Hepatocyte (in vitro differentiated cells): ENCODE data around the gene FYN. TPM values are rescaled to one million over a fixed set of nuclear protein-coding genes. Genes with fewer than 3 reads are reported as not detected.

Experiments
- DNase-seq: peaks from one replicate; pipeline ENCODE4 v3.0.0-alpha.2; 2016; ENCODE audit warnings: low spot score
- H2AFZ ChIP-seq: fragments of 200-600 bp; sonication (generic); 2 replicates; pipeline ENCODE4 v1.6.0; 2016; ENCODE audit warnings: antibody characterized with exemption, mild to moderate bottlenecking
- H3K27ac ChIP-seq: fragments of 200-600 bp; sonication (generic); 2 replicates; pipeline ENCODE4 v1.5.1; 2016; ENCODE audit warnings: mild to moderate bottlenecking
- H3K27me3 ChIP-seq: fragments of 200-600 bp; sonication (generic); 2 replicates; pipeline ENCODE4 v1.6.1; 2016
- H3K36me3 ChIP-seq: fragments of 200-600 bp; sonication (generic); replicated peaks from 2 replicates; pipeline ENCODE4 v1.5.1; 2016; ENCODE audit warnings: low read depth; ENCODE audit not compliant: insufficient read depth
- H3K4me1 ChIP-seq: fragments of 200-600 bp; sonication (generic); 2 replicates; pipeline ENCODE4 v1.5.1; 2016; ENCODE audit warnings: mild to moderate bottlenecking, moderate library complexity; ENCODE audit not compliant: insufficient read depth
- H3K4me2 ChIP-seq: fragments of 200-600 bp; sonication (generic); 2 replicates; pipeline ENCODE4 v1.6.0; 2016
- H3K4me3 ChIP-seq: fragments of 200-600 bp; sonication (generic); 2 replicates; pipeline ENCODE4 v1.5.1; 2016; ENCODE audit warnings: mild to moderate bottlenecking
- H3K79me2 ChIP-seq: fragments of 200-600 bp; sonication (generic); 2 replicates; pipeline ENCODE4 v1.6.0; 2017; ENCODE audit warnings: mild to moderate bottlenecking
- H3K9me2 ChIP-seq: fragments of 200-600 bp; sonication (generic); replicated peaks from 2 replicates; pipeline ENCODE4 v1.6.0; 2017; ENCODE audit warnings: mild to moderate bottlenecking; ENCODE audit not compliant: insufficient read depth
- H3K9me3 ChIP-seq: fragments of 200-600 bp; sonication (generic); 2 replicates; pipeline ENCODE4 v1.5.1; 2016; ENCODE audit warnings: low read depth, mild to moderate bottlenecking
- H4K20me1 ChIP-seq: fragments of 200-600 bp; sonication (generic); 2 replicates; pipeline ENCODE4 v1.6.0; 2016; ENCODE audit warnings: mild to moderate bottlenecking; ENCODE audit not compliant: insufficient read depth, poor library complexity, severe bottlenecking
- CTCF ChIP-seq: fragments of 200-600 bp; sonication (generic); IDR thresholded peaks from 2 replicates; pipeline ENCODE4 v1.5.1; 2016; ENCODE audit warnings: antibody characterized with exemption, mild to moderate bottlenecking; ENCODE audit not compliant: poor library complexity
- EZH2 ChIP-seq: fragments of 200-600 bp; sonication (generic); IDR thresholded peaks from 2 replicates; pipeline ENCODE4 v1.6.1; 2016; ENCODE audit warnings: antibody characterized with exemption, mild to moderate bottlenecking, borderline replicate concordance
- EZH2phosphoT487 ChIP-seq: fragments of 200-600 bp; sonication (generic); IDR thresholded peaks from one replicate; pipeline ENCODE4 v1.6.1; 2018; ENCODE audit warnings: antibody characterized with exemption, mild to moderate bottlenecking, low read depth, moderate library complexity; ENCODE audit not compliant: unreplicated experiment, severe bottlenecking
- WGBS: methylation state at CpG from one replicate; pipeline ENCODE4 v1.1.6; 2016; ENCODE audit warnings: low lambda C conversion rate; ENCODE audit errors: missing lambda C conversion rate; 5-methylcytosine and 5-hydroxymethylcytosine counted together
- polyA plus RNA-seq: library from polyadenylated mRNA; unstranded; fragments of >200 nt; fragmentation: Nextera tagmentation; extraction: Ambion mirVana; gene quantifications from 2 replicates; pipeline ENCODE4 v1.2.1, GENCODE V29; 2016
- total RNA-seq: library from RNA; depleted of rRNA; stranded (reverse); fragments of >200 nt; gene quantifications from 2 replicates; pipeline ENCODE4 v1.2.3, GENCODE V29; 2014

FYN gene
- total and polyA plus RNA-seq, 2 experiments from 2014 or later = 40.0 to 70.1 TPM

GRCh38 chr6:111825439-111826086 lies 47.7 kb downstream of the FYN start:
- H3K9me2 ChIP-seq = no peaks in the 10 kb centered on the region
- 85% methylated on average over 4 of the region's 4 CpGs for WGBS
- TF ChIP-seq EZH2phosphoT487 (no peak), EZH2 (no peak), CTCF (no peak)
- H2AFZ ChIP-seq = no peak overlapping the region
- no peak overlapping the region for H3K27ac ChIP-seq
- DNase-seq = no peak
- peaks cover 2% of the 10 kb centered on the region for H4K20me1 ChIP-seq
- no peak overlapping the region for H3K4me3 ChIP-seq
- peaks cover 12% of the 10 kb centered on the region for H3K79me2 ChIP-seq
- no peak overlapping the region for H3K4me2 ChIP-seq
- no peaks in the 10 kb centered on the region for H3K36me3 ChIP-seq
- H3K9me3 ChIP-seq = no peaks in the 10 kb centered on the region
- H3K27me3 ChIP-seq = no peaks in the 10 kb centered on the region
- H3K4me1 ChIP-seq = peaks cover 10% of the 10 kb centered on the region

GRCh38 chr6:111824608-111825337 lies 48.5 kb downstream of the FYN start:
- Histone ChIP-seq H3K27ac (peak overlapping the region; percentile 80), H3K4me3 (no peak overlapping the region), H3K36me3 (no peaks in the 10 kb centered on the region), H3K27me3 (no peaks in the 10 kb centered on the region), H3K4me2 (no peak overlapping the region), H2AFZ (no peak overlapping the region), H3K9me3 (no peaks in the 10 kb centered on the region), H3K79me2 (peaks cover 20% of the 10 kb centered on the region), H4K20me1 (peaks cover 2% of the 10 kb centered on the region), H3K9me2 (no peaks in the 10 kb centered on the region), H3K4me1 (peaks cover 10% of the 10 kb centered on the region)
- DNase-seq = no peak
- TF ChIP-seq EZH2 = no peak
- no peak for TF ChIP-seq CTCF
- TF ChIP-seq EZH2phosphoT487 = no peak
- 78% methylated on average over 4 of the region's 4 CpGs for WGBS

- whole genome bisulfite sequencing = 60% methylated on average over 4 of the region's 4 CpGs
- peak overlapping the region; percentile 80 for H3K27ac ChIP-seq
- H3K27me3 ChIP-seq = no peaks in the 10 kb centered on the region
- H3K4me3 ChIP-seq = no peak overlapping the region
- peaks cover 25% of the 10 kb centered on the region for H3K79me2 ChIP-seq
- H2AFZ ChIP-seq = no peak overlapping the region
- TF ChIP-seq EZH2phosphoT487 = no peak
- TF ChIP-seq EZH2 = no peak
- TF ChIP-seq CTCF = no peak
- peak overlapping the region; percentile 64 for H3K4me2 ChIP-seq
- H3K4me1 ChIP-seq = peaks cover 10% of the 10 kb centered on the region
- peaks cover 2% of the 10 kb centered on the region for H4K20me1 ChIP-seq
- H3K36me3 ChIP-seq = no peaks in the 10 kb centered on the region
- DNase-seq = no peak
- no peaks in the 10 kb centered on the region for H3K9me2 ChIP-seq
- H3K9me3 ChIP-seq = no peaks in the 10 kb centered on the region
Observed at GRCh38 chr6:111823831-111824607, 49.2 kb downstream of the FYN start.
